Thymus (tissue), 11 donors: ENCODE results near the gene SIAH3. TPM values are rescaled to one million over a fixed set of nuclear protein-coding genes. Genes with fewer than 3 reads are reported as not detected.

Experiments used
- DNase-seq, 9 donors: peaks; one replicate each; pipeline ENCODE4 v3.0.0-alpha.2; 2013; ENCODE audit warnings: low spot score in 9 of 9, low read depth in 6 of 9, missing footprints in 1 of 9
- H3K27ac ChIP-seq, 2 donors: one replicate each; pipeline ENCODE4 v1.5.1; 2013; ENCODE audit warnings: control low read depth in 1 of 2, low read depth in 1 of 2, low read length in 1 of 2, mild to moderate bottlenecking in 1 of 2, moderate library complexity in 1 of 2
- H3K27me3 ChIP-seq, 2 donors: one replicate each; pipeline ENCODE4 v1.5.1; 2013; ENCODE audit warnings: low read length in 1 of 2; ENCODE audit not compliant: control insufficient read depth in 2 of 2, insufficient read depth in 1 of 2
- H3K36me3 ChIP-seq, 2 donors: one replicate each; pipeline ENCODE4 v1.5.1; 2013; ENCODE audit warnings: low read length in 1 of 2, mild to moderate bottlenecking in 1 of 2, moderate library complexity in 1 of 2; ENCODE audit not compliant: control insufficient read depth in 2 of 2, insufficient read depth in 2 of 2
- H3K4me1 ChIP-seq, 2 donors: one replicate each; pipeline ENCODE4 v1.5.1; 2013; ENCODE audit warnings: low read length in 2 of 2; ENCODE audit not compliant: control insufficient read depth in 2 of 2, insufficient read depth in 2 of 2
- H3K4me3 ChIP-seq, 2 donors: one replicate each; pipeline ENCODE4 v1.5.1; 2013; ENCODE audit warnings: low read length in 2 of 2, control low read depth in 1 of 2, mild to moderate bottlenecking in 1 of 2
- H3K9me3 ChIP-seq, 2 donors: one replicate each; pipeline ENCODE4 v1.5.1; 2013; ENCODE audit warnings: low read length in 1 of 2, mild to moderate bottlenecking in 1 of 2; ENCODE audit not compliant: control insufficient read depth in 2 of 2, insufficient read depth in 1 of 2
- WGBS: extraction: QIAGEN DNeasy Blood & Tissue Kit; methylation state at CpG from one replicate; pipeline ENCODE4 v1.1.7; 2013; 5-methylcytosine and 5-hydroxymethylcytosine counted together
- polyA plus RNA-seq: library from polyadenylated mRNA; stranded (reverse); fragments of 200-250 nt; gene quantifications from one replicate; pipeline ENCODE4 v1.2.3, GENCODE V29; 2013
- total RNA-seq: library from RNA; stranded (reverse); fragments of 120-200 nt; gene quantifications from one replicate; pipeline ENCODE4 v1.2.4, GENCODE V29; 2013
- donor health status: healthy.

Gene SIAH3
- total and polyA plus RNA-seq, 2 donors: 0.07 to 0.14 TPM

GRCh38 chr13:45747071-45747470 lies 104.5 kb downstream of the SIAH3 start:
- Histone ChIP-seq H3K36me3 (no peaks in the 10 kb centered on the region), H3K27me3 (no peaks in the 10 kb centered on the region), H3K4me1 (no peaks in the 10 kb centered on the region), H3K9me3 (no peaks in the 10 kb centered on the region), H3K4me3 (no peak overlapping the region), H3K27ac (no peak overlapping the region)
- no peak for DNase-seq
- WGBS: 51% methylated on average over 2 of the region's 2 CpGs

GRCh38 chr13:45744979-45745378 lies 106.6 kb downstream of the SIAH3 start:
- Histone ChIP-seq H3K27ac (no peak overlapping the region), H3K36me3 (no peaks in the 10 kb centered on the region), H3K27me3 (no peaks in the 10 kb centered on the region), H3K9me3 (no peaks in the 10 kb centered on the region), H3K4me3 (no peak overlapping the region), H3K4me1 (no peaks in the 10 kb centered on the region)
- WGBS: 93% methylated on average over 3 of the region's 3 CpGs
- no peak for DNase-seq

GRCh38 chr13:45742985-45743384 lies 108.6 kb downstream of the SIAH3 start:
- Histone ChIP-seq H3K27ac (no peak overlapping the region), H3K9me3 (no peaks in the 10 kb centered on the region), H3K27me3 (no peaks in the 10 kb centered on the region), H3K36me3 (no peaks in the 10 kb centered on the region), H3K4me3 (no peak overlapping the region), H3K4me1 (no peaks in the 10 kb centered on the region)
- WGBS: 81% methylated on average over 5 of the region's 5 CpGs
- no peak for DNase-seq

- no peak overlapping the region for H3K4me3 ChIP-seq
- 11% methylated on average over 2 of the region's 2 CpGs for WGBS
- DNase-seq: no peak
- no peaks in the 10 kb centered on the region for H3K27me3 ChIP-seq
- H3K27ac ChIP-seq: no peak overlapping the region
- H3K36me3 ChIP-seq: no peaks in the 10 kb centered on the region
- no peaks in the 10 kb centered on the region for H3K4me1 ChIP-seq
- peaks cover 0 to 1% of the 10 kb centered on the region in 2 donors for H3K9me3 ChIP-seq
Measured at GRCh38 chr13:45737571-45738017, 114.0 kb downstream of the SIAH3 start.

- Histone ChIP-seq H3K4me1 (no peaks in the 10 kb centered on the region), H3K36me3 (no peaks in the 10 kb centered on the region), H3K27ac (no peak overlapping the region), H3K4me3 (no peak overlapping the region), H3K9me3 (peaks cover 0 to 1% of the 10 kb centered on the region in 2 donors), H3K27me3 (no peaks in the 10 kb centered on the region)
- WGBS: 97% methylated on average over 5 of the region's 5 CpGs
- DNase-seq: no peak
Measured at GRCh38 chr13:45733361-45733760, 118.2 kb downstream of the SIAH3 start.

- Histone ChIP-seq H3K4me1 (no peaks in the 10 kb centered on the region), H3K27ac (no peak overlapping the region), H3K4me3 (no peak overlapping the region), H3K36me3 (no peaks in the 10 kb centered on the region), H3K27me3 (no peaks in the 10 kb centered on the region), H3K9me3 (peaks cover 0 to 1% of the 10 kb centered on the region in 2 donors)
- WGBS: 81% methylated on average over 5 of the region's 5 CpGs
- no peak for DNase-seq
Measured at GRCh38 chr13:45732916-45733315, 118.6 kb downstream of the SIAH3 start.

GRCh38 chr13:45731455-45731854 lies 120.1 kb downstream of the SIAH3 start:
- WGBS: 96% methylated on average over 3 of the region's 3 CpGs
- DNase-seq: no peak

GRCh38 chr13:45728759-45729158 lies 122.8 kb downstream of the SIAH3 start:
- no peak overlapping the region for H3K27ac ChIP-seq
- H3K27me3 ChIP-seq: no peaks in the 10 kb centered on the region
- no peaks in the 10 kb centered on the region for H3K4me1 ChIP-seq
- peak in 4 of 9 donors; percentile 6 to 27 (median 12) for DNase-seq
- no peaks in the 10 kb centered on the region for H3K36me3 ChIP-seq
- H3K9me3 ChIP-seq: no peaks in the 10 kb centered on the region
- 69% methylated on average over 6 of the region's 6 CpGs for WGBS
- no peak overlapping the region for H3K4me3 ChIP-seq

More at GRCh38 chr13:45731455-45731854, 120.1 kb downstream of the SIAH3 start:
- H3K36me3 ChIP-seq: no peaks in the 10 kb centered on the region
- H3K4me3 ChIP-seq: no peak overlapping the region
- H3K9me3 ChIP-seq: no peaks in the 10 kb centered on the region
- H3K27me3 ChIP-seq: no peaks in the 10 kb centered on the region
- no peak overlapping the region for H3K27ac ChIP-seq
- no peaks in the 10 kb centered on the region for H3K4me1 ChIP-seq
